H1 (cell line): Measurements from ENCODE around the gene UNC13C. TPM values are rescaled to one million over a fixed set of nuclear protein-coding genes. Genes with fewer than 3 reads are reported as not detected.

Experiments
- CTCF ChIA-PET: fragments of 300-600 bp; sonication (Branson Sonifier 250); formaldehyde crosslinking; loops from one replicate; lab custom pipeline; 2021; ENCODE audit not compliant: partially characterized antibody; lab: Charles Lee
- POLR2A ChIA-PET: fragments of 300-600 bp; sonication (Branson Sonifier 250); formaldehyde crosslinking; loops from one replicate; lab custom pipeline; 2021; ENCODE audit warnings: inconsistent platforms; ENCODE audit not compliant: partially characterized antibody; lab: Charles Lee
- DNase-seq, 2 experiments: peaks; one replicate each; pipeline versions ENCODE4 v3.0.0 to v3.0.0-alpha.2; 2010 to 2022; ENCODE audit warnings: low spot score in 2 of 2, low read depth in 1 of 2, mixed read lengths in 1 of 2
- FAIRE-seq: peaks from 2 replicates; lab custom pipeline; 2011; peaks lifted over from hg19 to GRCh38; lab: Jason Lieb, UNC
- H2AFZ ChIP-seq: 2 replicates; pipeline ENCODE4 v1.8.1; 2012; ENCODE audit warnings: low read length, inconsistent platforms
- H2AK5ac ChIP-seq: 2 replicates; pipeline ENCODE4 v1.6.1; 2013; ENCODE audit warnings: low read depth, low read length
- H2BK120ac ChIP-seq: replicated peaks from 2 replicates; pipeline ENCODE3; 2013; ENCODE audit warnings: low read depth, low read length, inconsistent platforms
- H2BK12ac ChIP-seq: 2 replicates; pipeline ENCODE4 v1.6.1; 2013; ENCODE audit warnings: low read depth, low read length
- H2BK15ac ChIP-seq: 2 replicates; pipeline ENCODE4 v1.6.1; 2013; ENCODE audit warnings: low read length
- H2BK20ac ChIP-seq: 2 replicates; pipeline ENCODE4 v1.6.1; 2013; ENCODE audit warnings: low read length
- H2BK5ac ChIP-seq: 2 replicates; pipeline ENCODE4 v1.6.1; 2013; ENCODE audit warnings: low read depth, low read length
- H3K14ac ChIP-seq: 2 replicates; pipeline ENCODE4 v1.6.1; 2013; ENCODE audit warnings: inconsistent platforms; ENCODE audit not compliant: insufficient read length
- H3K18ac ChIP-seq: 2 replicates; pipeline ENCODE4 v1.6.1; 2013; ENCODE audit warnings: low read length; ENCODE audit errors: extremely low read depth
- H3K23ac ChIP-seq: 2 replicates; pipeline ENCODE4 v1.6.1; 2013; ENCODE audit warnings: inconsistent platforms; ENCODE audit not compliant: insufficient read length
- H3K23me2 ChIP-seq: 2 replicates; pipeline ENCODE4 v1.6.1; 2013; ENCODE audit warnings: low read depth, low read length
- H3K27ac ChIP-seq: 2 replicates; pipeline ENCODE4 v1.6.1; 2011; ENCODE audit warnings: low read depth, low read length, inconsistent platforms
- H3K27me3 ChIP-seq, 4 experiments: replicated peaks in 1 of 4; 1 replicate in 1 of 4; 2 replicates in 3 of 4; pipeline versions ENCODE4 v1.6.1 to v1.8.1; 2011 to 2013; ENCODE audit warnings: low read length in 3 of 4, mild to moderate bottlenecking in 3 of 4, inconsistent platforms in 2 of 4, mixed read lengths in 2 of 4, moderate library complexity in 1 of 4; ENCODE audit not compliant: control insufficient read depth in 3 of 4, insufficient read depth in 3 of 4; ENCODE audit errors: extremely low read depth in 1 of 4
- H3K36me3 ChIP-seq, 4 experiments: 2 replicates each; pipeline versions ENCODE4 v1.6.1 to v1.8.1; 2011 to 2013; ENCODE audit warnings: mild to moderate bottlenecking in 4 of 4, low read length in 3 of 4, moderate library complexity in 2 of 4, control low read depth in 1 of 4, inconsistent platforms in 1 of 4; ENCODE audit not compliant: insufficient read depth in 4 of 4, control insufficient read depth in 2 of 4
- H3K4ac ChIP-seq: replicated peaks from 2 replicates; pipeline ENCODE3; 2013; ENCODE audit warnings: low read length, low read depth, mixed read lengths, inconsistent platforms; ENCODE audit not compliant: insufficient read length
- H3K4me1 ChIP-seq, 4 experiments: replicated peaks in 1 of 4; 1 replicate in 1 of 4; 2 replicates in 3 of 4; pipeline versions ENCODE4 v1.6.1 to v1.8.1; 2011 to 2013; ENCODE audit warnings: low read length in 3 of 4, inconsistent platforms in 2 of 4, mixed read lengths in 1 of 4; ENCODE audit not compliant: insufficient read depth in 4 of 4, control insufficient read depth in 3 of 4
- H3K4me2 ChIP-seq, 2 experiments: 2 replicates each; pipeline versions ENCODE4 v1.6.1 to v1.8.1; 2011 to 2013; ENCODE audit warnings: low read depth in 2 of 2, low read length in 2 of 2, control low read depth in 1 of 2, inconsistent platforms in 1 of 2, mild to moderate bottlenecking in 1 of 2; ENCODE audit not compliant: insufficient read depth in 1 of 2
- H3K4me3 ChIP-seq, 4 experiments: fragments of 200-600, 300-600 bp in 1 of 4; sonication (generic), shearing (Covaris generic), sonication (Bioruptor Twin) in 1 of 4; 2 replicates each; pipeline versions ENCODE4 v1.5.1 to v1.8.1; 2011 to 2016; ENCODE audit warnings: low read length in 4 of 4, low read depth in 3 of 4, control low read depth in 2 of 4, inconsistent platforms in 2 of 4, mild to moderate bottlenecking in 2 of 4, mixed read lengths in 1 of 4, moderate library complexity in 1 of 4; ENCODE audit not compliant: insufficient read depth in 2 of 4; ENCODE audit errors: extremely low read depth in 1 of 4
- H3K56ac ChIP-seq: replicated peaks from 2 replicates; pipeline ENCODE3; 2013; ENCODE audit warnings: low read depth, mild to moderate bottlenecking, mixed read lengths, low read length, inconsistent platforms; ENCODE audit not compliant: insufficient read length
- H3K79me1 ChIP-seq: 2 replicates; pipeline ENCODE4 v1.6.1; 2013; ENCODE audit warnings: low read depth, low read length, control low read depth
- H3K79me2 ChIP-seq, 2 experiments: 2 replicates each; pipeline versions ENCODE4 v1.6.1 to v1.8.1; 2012 to 2013; ENCODE audit warnings: low read length in 2 of 2, mild to moderate bottlenecking in 2 of 2, inconsistent platforms in 1 of 2; ENCODE audit not compliant: insufficient read depth in 2 of 2, control insufficient read depth in 1 of 2
- H3K9ac ChIP-seq, 4 experiments: replicated peaks in 1 of 4; 1 replicate in 1 of 4; 2 replicates in 3 of 4; pipeline versions ENCODE4 v1.6.1 to v1.8.1; 2011 to 2013; ENCODE audit warnings: low read depth in 3 of 4, low read length in 3 of 4, control low read depth in 2 of 4, mild to moderate bottlenecking in 2 of 4, moderate library complexity in 2 of 4, inconsistent platforms in 1 of 4; ENCODE audit errors: extremely low read depth in 1 of 4
- H3K9me3 ChIP-seq, 2 experiments: 2 replicates each; pipeline versions ENCODE4 v1.6.1 to v1.8.1; 2012 to 2013; ENCODE audit warnings: mild to moderate bottlenecking in 2 of 2, moderate library complexity in 2 of 2, control low read depth in 1 of 2, inconsistent platforms in 1 of 2, low read depth in 1 of 2, low read length in 1 of 2, mixed read lengths in 1 of 2; ENCODE audit not compliant: insufficient read depth in 2 of 2
- H4K20me1 ChIP-seq, 2 experiments: replicated peaks in 1 of 2; 2 replicates each; pipeline versions ENCODE3 to v1.8.1; 2011 to 2013; ENCODE audit warnings: inconsistent platforms in 2 of 2, low read length in 2 of 2, mild to moderate bottlenecking in 1 of 2; ENCODE audit not compliant: insufficient read depth in 2 of 2, control insufficient read depth in 1 of 2
- H4K5ac ChIP-seq: 2 replicates; pipeline ENCODE4 v1.6.1; 2013; ENCODE audit warnings: low read length, low read depth, mixed read lengths, inconsistent platforms; ENCODE audit not compliant: insufficient read length
- H4K8ac ChIP-seq: 2 replicates; pipeline ENCODE4 v1.8.0; 2013; ENCODE audit warnings: mild to moderate bottlenecking, moderate library complexity, low read length, inconsistent platforms; ENCODE audit not compliant: insufficient read depth; ENCODE audit errors: extremely low read depth
- H4K91ac ChIP-seq: replicated peaks from 2 replicates; pipeline ENCODE3; 2013; ENCODE audit warnings: low read length, mixed read lengths, inconsistent platforms; ENCODE audit not compliant: insufficient read length
- ATF3 ChIP-seq: IDR thresholded peaks from 2 replicates; pipeline ENCODE4 v1.6.1; 2011; ENCODE audit warnings: low read depth, mild to moderate bottlenecking, low read length; ENCODE audit not compliant: insufficient read depth
- HDAC6 ChIP-seq: IDR thresholded peaks from one replicate; pipeline ENCODE4 v1.7.1; 2012; ENCODE audit warnings: low read depth, mild to moderate bottlenecking, inconsistent platforms, low read length, moderate library complexity
- KDM1A ChIP-seq: fragments of 200-600, 300-600 bp; sonication (generic); IDR thresholded peaks from 2 replicates; pipeline ENCODE4 v1.7.1; 2016; ENCODE audit warnings: mild to moderate bottlenecking, low read length, borderline replicate concordance
- MAFK ChIP-seq: IDR thresholded peaks from 2 replicates; pipeline ENCODE4 v1.6.1; 2012; ENCODE audit warnings: low read depth, mild to moderate bottlenecking, improper control_type of control experiment, low read length
- POLR2AphosphoS5 ChIP-seq: IDR thresholded peaks from 2 replicates; pipeline ENCODE4 v1.6.1; 2011; ENCODE audit warnings: low read depth, low read length
- SP2 ChIP-seq: IDR thresholded peaks from 2 replicates; pipeline ENCODE4 v1.6.1; 2012; ENCODE audit warnings: mild to moderate bottlenecking, low read length, inconsistent platforms
- WGBS, 2 experiments: shearing (Covaris generic) in 1 of 2; methylation state at CpG; one replicate each; pipeline versions ENCODE4 v1.1.6 to v1.1.7; 2013 to 2015; ENCODE audit warnings: low lambda C conversion rate in 2 of 2, mixed read lengths in 2 of 2, inconsistent platforms in 1 of 2, low coverage in 1 of 2, missing lambda C conversion rate in 1 of 2; ENCODE audit not compliant: insufficient replicate concordance in 2 of 2, insufficient coverage in 1 of 2, insufficient read length in 1 of 2; ENCODE audit errors: extremely low coverage in 1 of 2, missing lambda C conversion rate in 1 of 2; 5-methylcytosine and 5-hydroxymethylcytosine counted together
- polyA plus RNA-seq, 7 experiments: library from polyadenylated mRNA; depleted of rRNA in 3 of 7; stranded (reverse) in 5 of 7; unstranded in 2 of 7; fragments of >200 nt in 5 of 7; fragments of 200-250 nt in 2 of 7; gene quantifications; 1 replicate in 5 of 7; 2 replicates in 1 of 7; 4 replicates in 1 of 7; pipeline versions ENCODE4 v1.2.1 to v1.2.3, GENCODE V29; 2011 to 2013; ENCODE audit warnings: missing spikeins in 2 of 7, mixed read lengths in 2 of 7
- total RNA-seq: library from RNA; stranded (reverse); fragmentation: NEBNext Ultra II Directional; extraction: Animal tissue kit (Norgen Biotek cat#: 25700); gene quantifications from 2 replicates; pipeline ENCODE4 v1.2.1, GENCODE V29; 2021

The UNC13C gene
- total and polyA plus RNA-seq, 2 of the 8 experiments (the other 6 are each of a cell fraction or from before 2014, with no cell fraction given) = 0.02 to 0.13 TPM

GRCh38 chr15:54187325-54187724 lies 209.1 kb downstream of the UNC13C start:
- Histone ChIP-seq H3K27me3 (no peaks in the 10 kb centered on the region), H3K14ac (no peak overlapping the region), H4K20me1 (no peaks in the 10 kb centered on the region), H2AFZ (no peak overlapping the region), H2BK12ac (no peak overlapping the region), H3K36me3 (no peaks in the 10 kb centered on the region), H3K4me2 (no peak overlapping the region), H3K27ac (no peak overlapping the region), H2BK120ac (no peak overlapping the region), H2AK5ac (no peak overlapping the region), H3K79me2 (no peaks in the 10 kb centered on the region), H2BK5ac (no peak overlapping the region), H3K18ac (no peak overlapping the region), H3K79me1 (no peaks in the 10 kb centered on the region), H2BK20ac (no peak overlapping the region), H4K8ac (no peak overlapping the region), H3K56ac (no peak overlapping the region), H3K23me2 (no peaks in the 10 kb centered on the region), H3K4me3 (no peak overlapping the region), H3K23ac (no peak overlapping the region), H4K5ac (no peak overlapping the region), H3K4ac (no peak overlapping the region), H3K4me1 (no peaks in the 10 kb centered on the region), H2BK15ac (no peak overlapping the region), H3K9me3 (peaks cover under 1 to 2% of the 10 kb centered on the region in 2 experiments; a peak in 1 of 4 replicates), H3K9ac (no peak overlapping the region), H4K91ac (no peak overlapping the region)
- DNase-seq = no peak
- no peak for FAIRE-seq
- 78% methylated on average over 1 of the region's 1 CpG; no CpG with 5 or more reads in 1 of the 2 experiments for WGBS, 2 experiments
- ChIA-PET CTCF (no interaction called here), POLR2A (no interaction called here)
- TF ChIP-seq POLR2AphosphoS5 (no peak), MAFK (no peak), SP2 (no peak), HDAC6 (no peak), KDM1A (no peak), ATF3 (no peak)
